Ovary (tissue), 3 donors: ENCODE measurements around the gene URM1.

Source experiments
- CTCF ChIP-seq, 3 donors: fragments of 450-650 bp in 2 of 3; fragments of 200-600 bp in 1 of 3; IDR thresholded peaks; one replicate each; pipeline versions ENCODE4 v1.5.1 to v1.8.0; 2016 to 2022; ENCODE audit warnings: antibody characterized with exemption in 3 of 3, mild to moderate bottlenecking in 1 of 3
- POLR2A ChIP-seq: fragments of 450-650 bp; IDR thresholded peaks from one replicate; pipeline ENCODE4 v1.6.1; 2017; ENCODE audit warnings: antibody characterized with exemption, mild to moderate bottlenecking, moderate library complexity
- donor health status: DM: no; HTN: no; CAD: no.

GRCh38 chr9:128431207-128431606, 60.0 kb downstream of the URM1 start:
- TF ChIP-seq POLR2A: no peak
- TF ChIP-seq CTCF (IDR thresholded peaks at IDR 0.05): no peak
